GM18511 (cell line): ENCODE data around the gene SLC35G1.
A peak's percentile ranks its signal among the peaks of the same experiment; 100 is the strongest.

Experiments
- ATAC-seq: cut with Tn5 transposase; IDR thresholded peaks from one replicate; pipeline ENCODE4 v1.9.1; 2021; ENCODE audit warnings: mild to moderate bottlenecking, moderate library complexity; ENCODE audit not compliant: unreplicated experiment

Gene SLC35G1

GRCh38 chr10:93893646-93894515, at the start of gene SLC35G1:
TSS of gene SLC35G1 (plus strand) at chr10:93893978. CDS start at chr10:93894034, 56 bp downstream.
- ATAC-seq, result peak; percentile 95

- no peak for ATAC-seq
These were observed 48.7 kb upstream of the SLC35G1 start for GRCh38 chr10:93844979-93845626.

GRCh38 chr10:93849593-93849992, 44.2 kb upstream of the SLC35G1 start:
- ATAC-seq, result no peak

GRCh38 chr10:93850031-93851015, 43.5 kb upstream of the SLC35G1 start:
- ATAC-seq, result no peak

GRCh38 chr10:93851169-93851568, 42.6 kb upstream of the SLC35G1 start:
- ATAC-seq, result no peak

GRCh38 chr10:93852476-93853095, 41.2 kb upstream of the SLC35G1 start:
- no peak for ATAC-seq

- no peak for ATAC-seq
These were observed 38.8 kb upstream of the SLC35G1 start for GRCh38 chr10:93854975-93855374.

- no peak for ATAC-seq
These were observed 37.2 kb upstream of the SLC35G1 start for GRCh38 chr10:93856349-93857145.

- ATAC-seq, result no peak
These were observed 34.6 kb upstream of the SLC35G1 start for GRCh38 chr10:93859049-93859655.

GRCh38 chr10:93861825-93862224, 32.0 kb upstream of the SLC35G1 start:
- ATAC-seq, result no peak

GRCh38 chr10:93865794-93866425, 27.9 kb upstream of the SLC35G1 start:
- ATAC-seq, result no peak

- ATAC-seq, result no peak
These were observed 26.3 kb upstream of the SLC35G1 start for GRCh38 chr10:93867525-93867924.

- ATAC-seq, result no peak
These were observed 22.0 kb upstream of the SLC35G1 start for GRCh38 chr10:93871671-93872204.

- ATAC-seq, result no peak
These were observed 21.2 kb upstream of the SLC35G1 start for GRCh38 chr10:93872375-93873158.

GRCh38 chr10:93873420-93874115, 20.2 kb upstream of the SLC35G1 start:
- ATAC-seq, result no peak

GRCh38 chr10:93874309-93875031, 19.3 kb upstream of the SLC35G1 start:
- no peak for ATAC-seq

- ATAC-seq, result no peak
These were observed 18.8 kb upstream of the SLC35G1 start for GRCh38 chr10:93875032-93875358.
